ENCODE results near the gene NCKAP5.

Gene NCKAP5

GRCh38 chr2:133062931-133063665 lies 505.2 kb downstream of the NCKAP5 start:
- no peak for DNase-seq

DNA sequence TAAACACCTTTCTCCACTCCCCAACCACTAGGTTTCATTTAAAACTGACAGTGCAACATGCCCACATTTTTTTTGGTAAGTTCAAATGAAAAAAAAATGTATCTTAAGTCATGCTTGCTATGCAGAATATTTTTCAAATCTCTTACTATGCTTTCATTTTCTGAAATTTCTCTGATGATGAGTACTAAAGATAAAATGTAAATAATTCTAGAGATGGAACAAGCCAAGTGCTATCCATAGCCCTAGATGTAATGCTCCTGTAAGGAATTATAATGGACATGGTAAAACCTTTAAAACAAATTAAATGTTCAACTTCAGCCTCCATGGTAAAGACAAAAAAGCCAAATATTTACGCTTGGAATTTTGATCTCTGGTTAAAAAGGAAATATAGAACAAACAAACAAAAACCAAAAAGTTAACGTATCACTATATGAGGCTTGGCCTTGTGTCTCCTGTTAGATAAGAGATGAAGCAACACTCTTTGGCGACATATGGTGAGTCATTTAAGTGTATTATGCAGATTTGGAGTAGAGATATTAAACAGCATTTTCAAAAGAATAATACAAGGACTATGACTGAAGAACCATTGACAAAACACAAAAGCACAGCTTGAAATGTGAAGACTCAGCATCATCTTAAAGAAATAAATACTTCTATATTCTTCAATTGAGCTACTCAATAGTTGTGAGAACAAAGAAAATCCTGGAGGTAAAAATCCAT lies 506.2 kb downstream of the NCKAP5 start:
- no peak for DNase-seq

- no peak for DNase-seq
Observed at GRCh38 chr2:133054297-133054696, 514.0 kb downstream of the NCKAP5 start.

- no peak for DNase-seq
Observed at GRCh38 chr2:133053541-133053940, 514.7 kb downstream of the NCKAP5 start.

DNA sequence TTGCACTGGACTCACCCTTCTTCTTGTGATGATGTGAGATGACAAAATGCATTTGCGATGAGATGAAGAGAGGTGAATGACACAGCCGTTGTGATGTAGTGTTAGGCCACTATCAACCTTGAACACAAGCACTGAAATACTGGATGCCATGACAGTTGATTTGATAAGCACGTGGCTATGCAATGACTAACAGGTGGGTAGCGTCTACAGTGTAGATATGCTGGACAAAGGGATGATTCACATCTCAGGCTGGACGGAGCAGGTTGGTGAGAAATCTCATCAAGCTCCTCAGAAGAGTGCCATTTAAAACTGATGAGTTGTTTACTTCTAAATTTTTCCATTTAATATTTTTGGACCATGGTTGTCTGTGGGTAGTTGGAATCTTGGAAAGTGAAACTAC lies 522.5 kb downstream of the NCKAP5 start:
- DNase-seq, result no peak

DNA sequence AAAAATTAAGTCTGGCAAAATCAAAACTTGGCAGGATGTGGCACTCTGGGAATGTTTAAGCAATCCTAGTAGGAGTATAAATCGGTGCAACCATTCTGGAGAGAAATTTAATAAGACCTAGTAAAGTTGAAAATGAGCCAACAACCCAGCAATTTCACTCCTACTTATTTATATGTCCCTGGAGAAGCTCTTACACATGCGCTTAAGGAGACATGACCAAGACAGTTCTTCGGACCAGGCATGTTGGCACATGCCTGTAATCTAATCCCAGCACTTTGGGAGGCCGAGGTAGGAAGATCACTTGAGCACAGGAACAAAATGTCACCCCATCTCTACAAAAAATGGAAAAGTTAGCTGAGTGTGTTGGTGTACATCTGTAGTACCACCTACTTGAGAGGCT lies 523.7 kb downstream of the NCKAP5 start:
- DNase-seq, result no peak

DNA sequence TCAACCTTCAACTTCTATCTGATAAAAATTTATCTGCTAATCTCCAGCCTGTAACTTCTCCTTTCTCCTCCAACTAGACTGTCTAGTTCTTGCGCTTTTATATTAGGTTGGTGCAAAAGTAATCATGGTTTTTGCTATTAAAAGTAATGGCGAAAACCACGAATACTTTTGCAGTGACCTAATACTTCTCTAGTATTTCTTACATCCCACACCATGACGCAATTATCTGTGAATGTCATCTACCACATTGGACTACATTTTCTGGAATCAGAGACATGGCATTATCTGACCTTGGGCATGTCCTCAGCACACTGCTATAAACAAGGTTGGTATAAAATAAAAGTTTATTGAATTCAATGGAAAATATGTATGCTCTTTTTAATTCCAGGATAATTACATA lies 528.1 kb downstream of the NCKAP5 start:
- DNase-seq, result no peak

GRCh38 chr2:133039531-133039930 lies 528.7 kb downstream of the NCKAP5 start:
- DNase-seq, result no peak

DNA sequence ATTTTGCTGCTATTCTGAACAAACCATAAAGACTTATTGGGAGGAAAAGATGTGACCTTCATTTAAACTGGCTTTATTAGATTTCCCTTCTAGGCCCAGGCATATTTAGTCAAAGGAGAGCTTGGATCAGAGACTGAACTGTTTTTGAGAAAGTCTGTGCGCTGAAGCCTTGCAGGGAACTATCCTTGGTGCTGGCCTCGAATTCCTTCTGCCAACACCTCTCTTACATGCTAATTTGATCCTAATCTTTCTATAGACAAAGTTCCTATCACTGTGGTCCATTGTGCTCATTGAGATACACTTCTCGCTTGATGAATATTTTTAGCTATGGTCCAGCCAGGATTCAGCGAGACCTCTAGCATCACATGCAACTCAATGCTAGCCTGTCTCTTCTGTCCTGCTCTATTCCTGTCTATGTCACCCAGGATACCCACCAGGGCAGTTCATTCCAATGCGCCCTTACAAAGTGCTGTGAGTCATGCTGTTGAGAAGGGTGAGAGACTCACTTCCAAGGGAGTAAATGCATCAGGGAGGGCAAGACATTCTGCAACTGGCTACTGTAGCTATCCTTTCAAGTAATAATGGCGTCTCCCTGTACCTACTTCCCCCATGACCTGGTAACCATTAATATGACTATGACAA lies 541.6 kb downstream of the NCKAP5 start:
- no peak for DNase-seq

GRCh38 chr2:133025004-133025403 lies 543.3 kb downstream of the NCKAP5 start:
- DNase-seq, result no peak

DNA sequence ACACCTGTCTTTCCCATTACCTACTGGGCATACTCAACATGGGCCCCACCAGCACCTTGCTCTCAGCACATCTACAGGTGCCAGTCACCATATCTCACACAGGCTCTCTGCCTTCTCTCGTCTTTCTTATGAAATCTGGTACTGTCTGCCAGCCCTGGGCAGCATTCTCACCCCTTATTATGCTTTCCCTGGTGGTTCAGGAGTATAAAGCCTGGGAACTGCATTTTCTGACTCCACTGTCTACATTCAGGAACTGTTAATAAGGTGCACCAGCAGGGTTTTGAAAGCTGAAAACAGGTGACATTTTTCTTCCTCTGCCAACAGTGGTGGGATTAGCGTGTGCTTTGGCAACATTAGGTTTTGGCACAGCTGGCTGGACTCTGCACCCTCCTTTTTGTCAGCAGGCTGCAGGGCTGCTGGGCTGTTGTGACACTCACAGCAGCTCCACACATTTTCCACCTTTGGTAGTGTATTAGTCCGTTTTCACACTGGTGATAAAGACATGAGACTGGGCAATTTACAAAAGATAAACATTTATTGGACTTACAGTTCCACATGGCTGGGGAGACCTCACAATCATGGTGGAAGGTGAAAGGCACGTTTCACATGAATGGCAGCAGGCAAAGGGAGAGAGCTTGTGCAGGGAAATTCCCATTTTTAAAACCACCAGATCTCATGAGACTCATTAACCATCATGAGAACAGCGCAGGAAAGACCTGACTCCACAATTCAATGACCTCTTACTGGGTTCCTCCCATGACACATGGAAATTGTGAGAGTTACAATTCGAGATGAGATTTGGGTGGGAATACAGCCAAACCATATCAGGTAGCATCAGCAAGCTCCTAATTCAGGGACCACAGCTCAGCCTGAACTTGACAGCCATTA lies 555.2 kb downstream of the NCKAP5 start:
- DNase-seq, result no peak

GRCh38 chr2:133004623-133005022 lies 563.6 kb downstream of the NCKAP5 start:
- DNase-seq, result no peak

DNA sequence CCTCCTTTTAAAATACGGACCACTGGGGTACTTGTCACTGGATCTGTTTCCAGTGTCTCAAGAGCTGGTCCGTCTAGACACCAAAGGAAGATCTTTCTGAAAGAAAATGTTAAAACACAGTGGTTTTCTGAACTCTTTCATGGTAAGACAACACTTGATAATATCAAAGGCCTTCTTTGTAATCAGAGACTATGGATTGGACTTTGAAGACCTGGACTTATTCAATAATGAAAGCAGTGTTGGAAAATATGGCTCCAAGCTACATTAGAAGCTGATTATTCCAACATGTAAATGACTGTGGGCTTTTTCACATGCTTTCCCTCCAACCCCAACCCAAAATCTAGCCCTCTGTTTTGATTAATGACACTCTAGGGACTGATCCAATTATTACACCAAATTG lies 568.8 kb downstream of the NCKAP5 start:
- DNase-seq, result no peak

DNA sequence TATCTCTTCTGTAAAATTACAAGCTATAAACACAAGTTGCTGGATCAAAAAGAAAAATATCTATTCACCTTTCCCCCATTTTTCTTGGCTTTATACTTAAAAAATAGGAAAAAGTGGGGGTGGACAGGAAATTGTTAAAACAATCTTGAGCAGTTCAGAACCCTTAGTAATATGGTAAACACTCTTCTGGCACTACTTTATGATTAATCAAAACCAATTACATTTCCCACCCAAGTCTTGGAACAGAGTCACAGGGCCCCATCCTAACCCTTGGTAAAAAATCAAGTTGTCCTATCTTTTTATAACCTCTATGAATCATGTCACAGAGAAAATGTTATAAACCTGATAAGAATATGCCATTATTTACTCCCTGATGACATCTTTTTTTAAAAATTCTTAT lies 570.0 kb downstream of the NCKAP5 start:
- DNase-seq, result no peak

DNA sequence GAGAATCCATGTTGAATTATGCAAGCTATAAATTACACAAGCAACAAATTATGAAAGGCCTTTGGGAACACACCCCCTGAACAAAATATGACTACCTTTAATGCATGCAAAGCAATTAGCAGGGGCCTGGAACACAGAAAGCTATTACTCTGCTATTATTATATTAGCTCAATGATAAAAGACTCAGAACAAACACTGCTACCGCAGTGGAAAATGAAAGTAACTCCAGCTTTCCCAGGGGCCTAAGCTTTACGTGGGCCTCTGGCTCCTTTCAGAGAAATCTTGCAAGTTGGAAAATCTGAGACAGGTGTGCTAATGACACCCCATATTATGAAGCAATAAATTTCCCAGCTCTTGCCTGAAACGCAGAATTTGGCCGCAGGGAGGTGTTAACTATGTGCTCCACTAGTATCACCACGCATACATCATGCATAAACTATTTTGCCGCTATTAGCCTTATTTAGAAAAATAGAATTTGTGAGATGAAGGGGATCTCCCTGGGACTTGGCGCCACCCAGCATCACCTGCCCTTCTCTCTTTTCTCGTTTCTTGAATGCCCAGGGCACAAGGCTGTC lies 576.7 kb downstream of the NCKAP5 start:
- DNase-seq, result no peak

- DNase-seq, result no peak
Observed at GRCh38 chr2:132984731-132985130, 583.5 kb downstream of the NCKAP5 start.

- DNase-seq, result no peak
Observed at GRCh38 chr2:132980304-132980703, 588.0 kb downstream of the NCKAP5 start.

DNA sequence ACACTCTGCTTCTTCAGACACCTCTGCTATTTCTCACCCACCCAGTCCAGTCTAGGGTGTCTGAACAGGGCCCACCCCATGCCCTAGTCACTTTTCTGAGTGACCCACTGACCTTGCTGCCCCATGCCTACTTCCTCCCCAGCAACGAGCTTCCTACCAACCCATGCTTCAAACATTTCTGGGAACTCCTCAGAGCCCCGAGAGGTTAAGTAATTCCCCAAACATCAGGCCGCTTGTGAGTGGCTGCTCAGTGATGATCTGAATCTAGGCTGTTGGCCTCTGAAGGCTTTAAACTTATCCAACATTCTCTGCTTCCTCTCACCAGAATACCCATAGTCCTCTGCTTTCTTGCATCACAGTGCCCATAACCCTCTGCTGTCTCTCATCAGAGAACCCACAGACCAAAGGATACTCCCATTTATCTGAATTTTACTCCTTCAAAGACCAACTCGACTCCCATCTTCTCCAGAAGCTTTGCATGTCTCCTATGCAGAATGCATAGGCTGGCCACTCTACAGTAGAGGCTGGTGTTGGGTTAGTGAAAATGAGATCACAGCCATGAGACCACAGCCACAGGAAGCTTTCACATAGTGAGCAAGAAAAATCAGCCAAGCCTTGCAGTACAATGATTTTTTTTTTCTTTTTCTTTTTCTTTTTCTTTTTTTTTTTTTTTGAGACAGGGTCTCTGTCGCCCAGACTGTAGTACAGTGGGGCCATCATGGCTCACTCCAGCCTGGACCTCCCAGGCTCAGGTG lies 588.7 kb downstream of the NCKAP5 start:
- peak in 1 of 5 experiments; percentile 41 for DNase-seq

GRCh38 chr2:132978840-132979239 lies 589.4 kb downstream of the NCKAP5 start:
- peak in 1 of 5 experiments; percentile 48 for DNase-seq

DNA sequence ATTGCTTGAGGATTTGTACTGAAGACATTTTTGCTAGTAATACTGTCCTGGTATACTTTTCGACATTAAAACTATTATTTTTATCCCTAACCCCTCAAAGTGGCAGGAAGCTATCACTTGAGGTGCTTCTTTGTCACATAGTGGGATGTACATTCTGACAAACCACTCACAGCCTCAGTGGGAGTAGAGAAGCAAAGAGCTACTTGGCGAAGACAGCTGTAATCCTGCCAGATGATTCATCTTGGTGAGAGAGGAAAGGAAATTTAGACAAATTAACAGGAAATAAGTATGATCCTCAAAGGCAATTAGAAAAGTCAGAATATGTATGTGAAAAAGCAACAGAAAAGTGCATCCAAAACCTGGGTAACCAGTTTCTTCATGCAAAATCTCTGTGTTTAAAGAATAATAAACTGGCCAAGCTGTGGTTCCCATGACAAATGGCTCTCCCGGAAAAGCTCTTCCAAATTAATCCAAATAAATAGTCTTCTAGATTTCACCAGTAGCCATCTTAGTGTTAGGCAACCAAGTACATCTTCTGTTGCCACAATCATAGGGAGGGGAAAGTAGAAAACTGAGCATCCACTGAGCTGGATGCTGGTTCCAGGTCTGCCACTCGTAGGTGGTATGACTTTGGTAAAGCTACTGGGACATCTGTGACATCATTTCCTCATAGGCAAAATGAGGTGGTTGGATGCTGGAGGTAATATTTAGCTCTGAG lies 590.3 kb downstream of the NCKAP5 start:
- DNase-seq, result no peak

All from T-helper 2 cell (primary cell).